Lower leg skin (tissue), 4 donors: ENCODE data around the gene SPATA13. TPM values are rescaled to one million over a fixed set of nuclear protein-coding genes. Genes with fewer than 3 reads are reported as not detected.
"Not testable (repeated sequence)": the region's sequence is repeated elsewhere in the genome, so short reads cannot be mapped to it uniquely, and the experiment has no call there.

Source experiments
- DNase-seq, 2 donors: peaks; one replicate each; pipeline ENCODE4 v3.0.0-alpha.2; 2019; ENCODE audit warnings: low spot score in 2 of 2
- H3K4me3 ChIP-seq: fragments of 200-600 bp; sonication (generic); 2 replicates; pipeline ENCODE4 v1.5.1; 2017; ENCODE audit warnings: mild to moderate bottlenecking, low read depth; ENCODE audit not compliant: poor library complexity, severe bottlenecking
- CTCF ChIP-seq, 3 donors: fragments of 450-650 bp; IDR thresholded peaks; one replicate each; pipeline ENCODE4 v1.5.1; 2016; ENCODE audit warnings: antibody characterized with exemption in 3 of 3, mild to moderate bottlenecking in 3 of 3, moderate library complexity in 2 of 3
- POLR2A ChIP-seq, 2 donors: fragments of 450-650 bp; IDR thresholded peaks; one replicate each; pipeline ENCODE4 v1.6.1; 2016 to 2017; ENCODE audit warnings: antibody characterized with exemption in 2 of 2, mild to moderate bottlenecking in 1 of 2, moderate library complexity in 1 of 2
- WGBS, 2 donors: methylation state at CpG; one replicate each; pipeline ENCODE4 v1.1.5; 2018; 5-methylcytosine and 5-hydroxymethylcytosine counted together
- intact Hi-C: fragments of 100-400 bp; cut with DNase I; formaldehyde crosslinking; loops from one replicate; pipeline ENCODE4 v1.15.0; 2023; ENCODE audit warnings: low total_unique reads
- microRNA counts, 2 donors: library from miRNA; unstranded; fragments of <30 nt; microRNA quantifications; one replicate each; lab custom pipeline; 2016
- microRNA-seq, 2 donors: library from miRNA; unstranded; fragments of <30 nt; microRNA quantifications; one replicate each; pipeline ENCODE4, GENCODE V29; 2016; ENCODE audit warnings: borderline replicate concordance in 2 of 2, borderline number of aligned reads in 1 of 2
- total RNA-seq, 4 donors: library from RNA; depleted of rRNA; stranded (reverse); fragments of >200 nt; gene quantifications; one replicate each; pipeline ENCODE4 v1.1.0, GENCODE V29; 2016

SPATA13 gene
- total RNA-seq, 4 donors from 2014 or later: 30.6 to 78.3 (median 46.2) TPM

DNA sequence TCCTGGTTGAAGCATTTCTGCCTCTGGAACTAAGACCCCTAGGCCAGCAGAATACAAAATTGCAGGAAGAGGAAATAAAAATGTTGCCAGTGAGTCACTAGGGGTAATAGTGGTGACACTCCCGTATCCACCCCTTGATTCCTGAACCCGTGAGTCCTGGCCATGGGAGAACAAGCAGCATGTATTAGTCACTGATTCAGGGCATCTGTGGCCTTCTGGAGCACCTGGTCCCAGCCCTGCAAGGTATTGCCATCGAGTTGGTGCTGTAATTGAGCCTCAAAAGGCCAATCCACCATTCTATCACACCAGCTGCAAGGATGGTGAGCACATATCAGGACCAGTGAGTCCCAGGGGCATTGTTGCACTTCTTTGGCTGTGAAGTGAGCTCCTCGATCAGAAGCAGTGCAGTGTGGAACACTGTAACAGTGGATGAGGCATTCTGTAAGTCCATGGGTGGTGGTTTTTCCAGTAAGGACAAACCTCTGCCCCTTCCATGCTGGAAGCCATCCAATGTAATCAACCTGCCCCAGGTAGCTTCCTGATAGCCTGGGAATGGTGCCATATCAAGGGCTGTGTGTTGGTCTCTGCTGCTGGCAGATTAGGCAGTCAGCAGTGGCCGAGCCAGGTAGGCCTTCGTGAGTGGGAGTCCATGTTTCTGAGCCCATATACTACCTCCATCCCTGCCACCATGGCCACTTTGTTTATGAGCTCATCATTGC, 188.4 kb downstream of the SPATA13 start:
- H3K4me3 ChIP-seq: no peak overlapping the region
- 54 to 70% methylated on average over 4 to 6 of the region's 6 CpGs for WGBS, 2 donors
- intact Hi-C loops: no loop called here
- DNase-seq: no peak
- no peak for TF ChIP-seq CTCF (IDR thresholded peaks at IDR 0.05)
- TF ChIP-seq POLR2A (IDR thresholded peaks at IDR 0.05): no peak

DNA sequence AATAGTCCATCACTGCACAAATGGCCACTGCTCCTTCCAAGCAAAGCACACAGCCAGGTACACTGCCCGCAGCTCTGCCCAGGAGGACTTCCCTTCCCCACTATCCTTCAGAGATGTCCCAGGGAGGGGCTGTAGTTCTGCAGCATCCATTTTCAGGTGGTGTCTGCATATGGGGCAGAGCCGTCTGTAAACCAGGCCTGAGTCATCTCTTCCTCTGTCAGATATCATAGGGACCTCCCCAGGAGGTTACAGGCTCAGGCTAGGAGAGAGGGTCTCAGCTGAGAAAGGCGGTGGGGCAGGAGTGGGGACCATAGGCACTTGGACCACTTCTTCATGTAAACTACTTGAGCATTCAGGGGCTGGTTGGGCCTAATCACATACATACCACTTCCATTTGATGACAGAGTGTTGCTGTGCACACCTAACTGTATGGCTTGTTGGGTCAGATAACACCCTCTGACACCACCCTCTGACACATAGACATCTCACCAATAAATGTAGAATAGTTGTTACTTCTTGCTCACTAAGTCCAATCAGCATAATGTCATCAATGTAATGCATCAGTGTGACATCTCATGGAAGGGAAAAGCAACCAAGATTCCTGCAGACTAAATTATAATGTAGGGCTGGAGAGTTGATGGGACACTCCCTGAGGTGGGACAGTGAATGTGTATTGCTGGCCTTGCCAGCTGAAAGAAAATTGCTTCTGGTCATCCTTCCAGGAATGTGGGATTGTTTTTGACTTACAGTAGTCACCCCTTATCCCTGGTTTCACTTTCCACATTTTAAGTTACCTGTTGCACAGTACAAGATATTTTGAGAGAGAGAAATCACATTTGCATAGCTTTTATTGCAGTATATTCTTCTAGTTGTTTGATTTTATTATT, 189.5 kb downstream of the SPATA13 start:
- intact Hi-C loops: not testable (repeated sequence)

DNA sequence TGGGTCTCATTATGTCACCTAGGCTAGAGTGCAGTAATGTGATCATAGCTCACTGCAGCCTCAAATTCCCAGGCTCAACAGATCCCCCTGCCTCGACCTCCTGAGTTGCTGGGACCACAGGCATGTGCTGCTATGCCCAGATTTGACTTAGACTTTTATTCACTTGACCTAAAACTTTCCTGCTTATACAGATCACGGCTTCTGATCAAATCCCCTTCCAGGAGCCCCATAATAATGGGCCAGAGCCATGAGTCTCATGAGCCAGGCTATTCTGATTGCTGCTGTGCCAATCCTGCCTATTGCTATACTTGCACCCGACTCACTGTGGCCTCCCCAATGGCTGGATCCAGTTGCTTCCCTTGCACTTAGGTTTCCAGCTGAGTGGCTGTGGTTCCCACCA, 190.9 kb downstream of the SPATA13 start:
- H3K4me3 ChIP-seq: no peak overlapping the region
- TF ChIP-seq POLR2A (IDR thresholded peaks at IDR 0.05): no peak
- DNase-seq: no peak
- 70 to 82% methylated on average over 3 of the region's 3 CpGs for WGBS, 2 donors
- intact Hi-C loops: no loop called here

More for the DNA sequence above, 189.5 kb downstream of the SPATA13 start:
- WGBS, 2 donors: 94% methylated on average over 3 of the region's 3 CpGs
- DNase-seq, H3K4me3 ChIP-seq: not testable (repeated sequence)

DNA sequence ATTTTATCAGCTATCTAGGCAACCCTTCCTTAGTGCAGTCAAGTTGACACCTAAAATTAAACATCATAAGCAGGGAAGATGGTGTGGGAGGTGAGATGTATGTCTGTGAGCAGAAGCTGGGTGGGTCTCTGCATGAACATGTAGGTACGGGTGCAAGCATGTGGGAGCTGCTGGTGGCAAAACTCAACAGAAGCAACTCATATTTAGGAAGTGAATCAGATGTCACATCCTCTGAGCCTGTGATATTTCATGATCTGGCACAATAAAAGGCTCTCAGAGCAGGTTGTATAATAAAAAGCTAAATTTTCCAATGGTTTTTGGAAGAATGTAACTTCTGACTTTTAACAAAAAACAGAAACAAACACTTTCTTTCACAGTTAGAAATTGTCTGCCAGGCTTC, 193.2 kb downstream of the SPATA13 start:
- intact Hi-C loops: no loop called here
- 47 to 72% methylated on average over 1 of the region's 1 CpG for WGBS, 2 donors

DNA sequence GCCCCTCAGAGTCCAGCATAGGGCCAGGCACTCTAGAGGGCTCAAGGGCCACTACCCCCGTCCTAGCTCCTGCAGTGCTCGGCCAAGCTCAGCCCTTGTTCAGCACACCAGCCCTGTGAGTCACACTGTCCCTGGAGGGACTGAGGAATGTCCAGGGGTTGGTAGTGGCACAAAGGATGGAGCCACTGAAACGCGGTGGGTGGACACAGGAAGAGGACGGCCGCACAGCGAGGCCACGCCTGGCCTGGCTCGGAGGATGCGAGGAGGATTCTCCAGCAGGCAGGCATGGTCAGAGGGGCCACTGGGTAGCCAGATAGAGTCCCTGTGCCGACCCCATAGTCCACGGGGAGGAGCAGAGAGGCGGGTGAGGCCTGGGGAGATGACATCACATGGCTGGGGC, 194.6 kb downstream of the SPATA13 start:
- DNase-seq: no peak
- H3K4me3 ChIP-seq: no peak overlapping the region
- TF ChIP-seq CTCF (IDR thresholded peaks at IDR 0.05) (no peak), POLR2A (IDR thresholded peaks at IDR 0.05) (no peak)
- WGBS, 2 donors: 87 to 90% methylated on average over 13 of the region's 13 CpGs
- intact Hi-C loops: no loop called here

More for the DNA sequence above, 193.2 kb downstream of the SPATA13 start:
- H3K4me3 ChIP-seq: no peak overlapping the region
- DNase-seq: no peak
- TF ChIP-seq POLR2A (IDR thresholded peaks at IDR 0.05) (no peak), CTCF (IDR thresholded peaks at IDR 0.05) (no peak)

DNA sequence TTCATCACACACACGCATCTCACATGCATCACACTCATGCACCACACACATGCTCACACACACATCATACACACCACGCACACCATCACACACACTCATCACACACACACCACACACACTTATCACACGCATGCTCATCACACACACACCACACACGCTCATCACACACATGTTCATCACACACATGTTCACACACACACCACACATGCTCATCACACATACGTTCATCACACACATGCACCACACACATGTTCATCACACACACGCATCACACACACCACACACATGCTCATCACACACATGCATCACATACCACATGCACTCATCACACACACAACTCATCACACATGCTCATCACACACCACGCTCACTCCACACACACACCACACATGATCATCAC, 195.8 kb downstream of the SPATA13 start:
- no peak for DNase-seq
- TF ChIP-seq POLR2A (IDR thresholded peaks at IDR 0.05): no peak
- TF ChIP-seq CTCF (IDR thresholded peaks at IDR 0.05): no peak
- no peak overlapping the region for H3K4me3 ChIP-seq
- intact Hi-C loops: no loop called here
- 87 to 94% methylated on average over 7 of the region's 7 CpGs for WGBS, 2 donors

MicroRNAs within 50 kb of the gene (microRNA counts, 767-probe panel; counts per million panel counts)
- microRNA hsa-miR-2276 (lab: Ali Mortazavi, UCI): 0 to 358 counts per million in 2 donors

Small RNA genes within 50 kb of the gene (microRNA-seq; reads per million reads assigned to microRNA genes)
- 0 to 0.68 reads per million in 2 donors for gene MIR2276

Other genes starting within 250 kb of the SPATA13 start
- under 1 TPM in 1 of 4 donors, not detected in 3; 0.53 TPM for gene C1QTNF9, start 148.9 kb downstream of the SPATA13 start, total RNA-seq